GM18868 (cell line): ENCODE results near the gene ARFRP1.

Experiments
- ATAC-seq: cut with Tn5 transposase; IDR thresholded peaks from one replicate; pipeline ENCODE4 v1.9.1; 2021; ENCODE audit warnings: mild to moderate bottlenecking, moderate library complexity; ENCODE audit not compliant: unreplicated experiment

ARFRP1 gene

DNA sequence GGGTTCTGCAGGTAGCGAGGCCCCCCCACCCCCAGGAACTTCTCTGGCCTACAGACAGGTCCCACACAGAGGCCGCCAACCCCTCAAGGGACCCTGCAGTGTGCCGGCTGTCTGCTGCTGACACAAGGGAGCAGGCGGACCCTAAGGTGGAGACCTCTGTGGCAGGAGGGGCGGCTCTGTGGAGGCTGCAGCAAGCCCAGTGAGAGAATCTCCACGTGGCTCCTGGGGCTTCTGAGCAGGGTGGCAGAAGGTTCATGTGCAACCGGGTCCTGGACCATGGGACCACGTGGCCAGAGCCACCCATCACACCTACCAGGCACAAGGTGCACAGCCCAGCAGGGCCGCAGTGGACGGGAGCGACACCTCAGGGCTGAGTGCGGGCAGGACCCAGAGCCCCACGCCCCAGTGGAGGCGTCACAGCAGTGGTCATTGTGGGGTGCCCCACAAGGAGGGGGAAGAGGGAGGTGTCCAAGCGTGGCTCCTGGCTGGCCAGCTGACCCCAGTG is 4.3 kb downstream of the ARFRP1 start:
- ATAC-seq = no peak

DNA sequence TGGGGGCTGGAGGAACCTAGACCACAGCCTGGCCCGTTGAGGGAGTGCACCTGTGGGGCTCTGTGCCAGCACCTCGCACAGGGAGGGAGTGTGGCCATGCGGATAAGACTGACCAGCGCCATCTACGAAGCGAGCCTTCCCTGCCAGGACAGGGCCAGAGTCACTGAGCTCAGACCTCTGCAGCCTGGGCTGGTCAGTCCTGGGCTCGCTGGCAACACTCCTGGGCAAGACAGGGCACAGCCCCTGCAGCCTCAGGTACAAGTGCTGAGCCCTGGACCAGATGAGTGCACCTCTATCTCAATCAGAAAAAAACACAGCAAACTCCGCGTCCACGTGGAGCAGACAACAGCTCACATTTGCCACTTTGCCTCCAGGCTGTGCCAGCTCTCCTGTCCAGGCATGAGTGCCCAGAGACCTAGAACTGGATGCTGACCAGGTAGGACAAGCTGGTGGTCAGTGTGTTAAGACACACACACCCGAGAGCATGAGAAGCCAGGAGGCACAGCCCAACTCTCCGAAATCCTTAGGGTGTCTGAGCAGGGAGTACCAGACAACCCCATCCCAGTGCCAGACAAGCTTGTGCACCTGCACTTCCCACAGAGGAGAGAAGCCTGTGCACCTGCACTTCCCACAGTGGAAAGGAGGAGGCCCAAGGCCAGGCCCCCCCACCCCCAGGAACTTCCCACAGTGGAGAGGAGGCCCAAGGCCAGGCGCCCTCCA is 4.9 kb downstream of the ARFRP1 start:
- ATAC-seq = no peak

DNA sequence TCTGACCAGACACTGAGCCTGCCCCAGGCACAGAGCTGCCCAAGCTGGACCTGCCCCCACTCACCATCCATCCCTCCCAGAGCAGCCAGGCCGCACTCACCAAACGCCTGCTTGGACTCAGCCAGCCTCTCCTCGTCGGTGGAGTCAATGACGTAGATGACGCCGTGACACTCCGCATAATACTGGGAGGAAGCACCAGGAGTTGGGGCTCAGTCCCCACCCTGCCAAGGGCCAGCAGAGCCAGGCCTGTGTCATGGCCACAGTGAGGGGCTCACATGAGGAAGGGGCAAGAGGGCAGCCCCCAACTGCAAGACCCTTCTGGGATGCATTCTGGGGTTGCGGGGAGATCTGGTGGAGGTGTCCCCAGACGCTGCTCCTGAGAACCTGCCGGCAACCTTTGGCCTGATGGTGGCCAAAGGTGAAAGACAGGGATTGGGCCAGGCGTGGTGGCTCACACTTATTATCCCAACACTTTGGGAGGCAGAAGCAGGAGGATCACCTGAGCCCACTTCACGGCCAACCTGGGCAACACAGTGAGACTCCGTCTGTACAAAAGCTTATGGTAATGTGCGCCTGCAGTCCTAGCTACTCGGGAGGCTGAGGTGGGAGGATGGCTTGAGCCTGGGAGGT is 5.6 kb downstream of the ARFRP1 start:
- no peak for ATAC-seq

DNA sequence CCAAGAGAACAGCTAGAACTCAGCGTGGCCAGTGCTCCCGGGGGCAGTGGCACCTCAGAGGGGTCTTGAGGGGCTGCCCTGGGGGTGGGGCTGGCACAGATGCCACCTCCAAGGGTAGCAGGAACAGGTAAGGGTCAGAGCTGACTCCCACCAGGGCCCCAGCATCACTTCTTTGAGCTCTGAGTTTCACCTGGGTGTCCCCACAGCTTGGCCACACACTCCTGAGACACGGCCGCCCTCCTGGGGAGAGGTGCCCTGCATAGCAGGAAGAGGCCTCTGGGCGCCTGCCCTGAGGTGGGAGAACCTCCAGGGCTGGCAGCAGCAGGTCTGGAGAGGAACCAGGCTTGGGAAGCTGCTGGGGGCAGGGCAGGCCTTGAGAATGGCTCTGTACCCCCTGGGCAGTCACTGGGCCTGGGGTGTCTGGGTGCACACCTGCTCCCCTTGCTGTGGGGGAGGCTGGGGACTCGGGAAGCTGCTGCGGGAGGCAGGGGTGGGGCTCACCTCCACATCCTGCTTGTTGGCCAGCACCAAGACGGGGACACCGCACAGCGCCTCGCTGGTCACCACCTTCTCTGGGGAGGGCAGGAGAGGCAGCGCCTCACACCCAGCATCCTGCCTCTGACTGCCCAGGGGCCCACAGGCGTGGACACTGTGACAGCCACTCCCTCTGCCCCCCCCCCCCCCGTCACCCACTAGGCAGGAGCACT is 6.3 kb downstream of the ARFRP1 start:
- ATAC-seq = no peak

DNA sequence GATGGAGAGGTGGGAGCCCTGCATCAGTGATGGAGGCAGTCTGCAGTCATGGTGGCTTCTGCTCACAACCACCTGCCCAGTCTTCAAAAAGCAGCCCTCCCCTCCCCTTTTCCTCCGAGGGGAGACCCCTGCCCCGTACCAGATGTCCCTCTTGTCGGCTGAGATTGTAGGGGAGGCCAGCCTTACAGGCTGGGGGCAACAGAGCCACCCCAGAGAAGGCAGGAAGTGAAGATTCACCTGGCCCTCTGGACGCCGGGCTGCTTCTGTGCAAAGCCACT is 6.8 kb downstream of the ARFRP1 start:
- ATAC-seq = no peak

DNA sequence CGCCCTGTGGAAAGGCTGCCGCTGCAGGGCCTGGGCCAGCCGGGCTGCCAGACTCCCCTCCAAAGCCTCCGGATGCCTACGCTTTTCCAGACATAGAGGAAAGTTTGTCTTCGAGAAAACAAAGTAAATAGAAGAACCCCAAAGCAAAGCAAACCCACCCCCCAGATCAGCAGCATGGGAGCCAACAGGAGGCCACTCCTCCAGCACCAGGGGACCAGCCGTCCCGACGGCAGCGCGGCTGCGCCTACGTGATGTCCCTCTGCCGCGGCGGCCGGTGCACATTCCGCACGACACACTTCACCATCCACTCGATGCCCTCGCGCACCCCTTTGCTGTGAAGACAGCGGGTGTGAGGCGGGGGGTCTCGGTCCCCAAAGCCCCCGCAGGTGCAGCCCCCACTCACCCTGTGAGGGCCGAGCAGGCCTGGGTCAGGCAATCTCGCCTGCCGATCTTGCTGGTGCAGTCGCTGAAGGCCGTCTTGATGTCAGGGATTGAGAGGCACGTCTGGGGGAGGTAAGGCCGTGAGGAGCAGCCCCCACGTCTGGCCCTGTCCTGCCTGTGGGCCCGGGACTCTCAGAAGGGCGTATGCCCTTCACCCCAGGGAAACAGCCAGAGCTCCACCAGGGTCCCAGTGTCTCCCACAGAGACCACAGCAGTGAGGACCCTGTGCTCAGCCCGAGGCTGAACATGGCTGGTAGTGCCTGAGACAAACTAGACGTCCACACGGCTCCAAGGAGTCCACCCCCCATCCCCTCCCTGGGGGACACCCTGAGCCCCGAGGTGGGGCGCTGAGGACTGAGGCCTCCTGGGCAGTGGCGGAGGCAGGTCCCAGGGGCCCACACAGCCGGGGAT is 7.4 kb downstream of the ARFRP1 start:
- no peak for ATAC-seq

DNA sequence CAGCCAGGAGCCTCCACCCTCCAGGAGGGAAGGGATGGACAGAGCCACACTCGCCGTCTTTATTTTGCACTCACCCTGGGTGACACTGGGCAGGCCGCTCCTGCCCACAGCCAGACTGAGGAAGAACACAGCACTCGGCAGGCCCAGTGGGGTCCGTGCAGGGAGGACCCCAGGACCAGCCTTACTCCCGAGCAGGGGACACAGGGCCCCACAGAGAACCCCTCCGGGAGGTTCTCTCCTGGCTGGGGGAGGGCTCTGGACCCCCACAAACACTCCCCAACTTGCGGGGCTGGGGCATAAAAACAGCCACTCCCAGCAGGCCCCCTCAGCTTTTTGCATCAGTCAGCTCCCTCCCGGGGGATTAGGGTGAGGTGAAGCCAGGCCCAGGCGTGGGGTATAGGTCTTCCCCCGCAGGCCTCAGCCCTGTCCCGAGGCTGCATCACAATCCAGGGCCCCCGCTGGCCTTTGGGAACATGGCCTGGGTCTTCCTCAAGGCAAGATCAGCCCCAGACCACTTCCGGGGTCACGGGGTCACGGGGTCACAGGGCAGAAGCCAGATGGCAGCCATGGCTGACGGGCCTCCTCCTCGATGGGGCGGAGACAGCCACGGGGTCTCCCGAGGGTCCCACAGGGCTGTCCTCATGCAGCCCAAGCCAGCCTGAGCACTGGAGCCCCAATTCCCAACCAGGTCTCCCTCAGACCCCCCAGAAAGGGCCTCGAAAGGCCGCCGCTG is 8.1 kb downstream of the ARFRP1 start:
- ATAC-seq = no peak

DNA sequence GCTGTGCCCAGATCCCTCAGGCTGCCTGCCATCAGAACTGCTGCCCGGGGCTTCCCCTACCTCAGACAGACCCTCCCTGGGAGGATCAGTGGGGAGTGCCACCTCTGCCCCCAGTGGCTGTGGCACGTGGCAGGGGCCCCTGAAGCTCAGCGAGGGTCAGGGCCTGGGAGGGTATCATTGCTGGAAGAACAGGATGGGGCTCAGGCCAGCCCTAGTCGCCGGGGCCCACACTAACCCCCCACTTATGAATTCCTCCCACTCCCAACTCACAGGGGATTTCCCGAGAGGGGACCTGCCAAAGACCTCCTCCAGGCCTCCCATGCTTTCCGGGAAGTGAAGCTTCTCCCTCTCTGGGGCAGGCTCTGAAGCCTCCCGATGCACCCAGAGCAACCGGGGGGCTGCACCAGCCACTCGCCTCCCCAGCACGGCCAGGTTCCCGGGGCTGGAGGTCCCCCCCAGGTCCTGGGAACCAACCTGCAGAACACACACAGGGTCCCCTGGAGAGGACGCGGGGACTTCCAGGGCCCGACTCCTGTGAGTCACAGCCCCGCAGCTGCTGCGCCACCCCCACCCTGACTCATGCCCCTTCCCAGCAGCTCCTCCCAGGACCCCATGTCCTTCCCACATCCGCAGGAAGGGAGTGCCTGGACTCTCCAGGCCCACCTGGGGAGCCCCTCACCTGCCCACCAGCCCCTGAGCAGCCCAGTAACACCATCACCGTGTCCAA is 8.9 kb downstream of the ARFRP1 start:
- ATAC-seq = no peak

- no peak for ATAC-seq
Observed at GRCh38 chr20:63697868-63698545, 9.8 kb downstream of the ARFRP1 start.

GRCh38 chr20:63697357-63697867 is 10.4 kb downstream of the ARFRP1 start:
- ATAC-seq = no peak

GRCh38 chr20:63696628-63697356 is 11.0 kb downstream of the ARFRP1 start, which contains the start of gene TNFRSF6B:
Gene TNFRSF6B (plus strand): TSS chr20:63696652. CDS start chr20:63696768, 116 bp downstream.
- ATAC-seq = no peak

DNA sequence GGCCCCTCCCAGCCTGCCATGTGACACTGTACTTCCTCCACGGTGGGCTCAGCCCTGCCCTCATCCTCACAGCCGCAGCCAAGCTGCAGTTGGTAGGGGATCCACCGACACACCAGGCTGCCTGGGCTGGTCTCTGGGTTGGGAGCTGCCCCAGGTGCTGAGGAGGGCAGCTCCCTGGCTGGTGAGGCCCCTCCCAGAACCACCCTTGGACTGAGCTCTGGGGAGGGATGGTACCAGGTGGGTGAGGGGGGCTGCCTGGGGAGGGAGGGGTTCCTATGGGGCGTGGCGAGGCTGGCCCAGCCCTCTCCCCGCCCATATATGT is 11.5 kb downstream of the ARFRP1 start:
- ATAC-seq = no peak

- ATAC-seq = no peak
Observed at GRCh38 chr20:63695424-63696305, 12.1 kb downstream of the ARFRP1 start.

DNA sequence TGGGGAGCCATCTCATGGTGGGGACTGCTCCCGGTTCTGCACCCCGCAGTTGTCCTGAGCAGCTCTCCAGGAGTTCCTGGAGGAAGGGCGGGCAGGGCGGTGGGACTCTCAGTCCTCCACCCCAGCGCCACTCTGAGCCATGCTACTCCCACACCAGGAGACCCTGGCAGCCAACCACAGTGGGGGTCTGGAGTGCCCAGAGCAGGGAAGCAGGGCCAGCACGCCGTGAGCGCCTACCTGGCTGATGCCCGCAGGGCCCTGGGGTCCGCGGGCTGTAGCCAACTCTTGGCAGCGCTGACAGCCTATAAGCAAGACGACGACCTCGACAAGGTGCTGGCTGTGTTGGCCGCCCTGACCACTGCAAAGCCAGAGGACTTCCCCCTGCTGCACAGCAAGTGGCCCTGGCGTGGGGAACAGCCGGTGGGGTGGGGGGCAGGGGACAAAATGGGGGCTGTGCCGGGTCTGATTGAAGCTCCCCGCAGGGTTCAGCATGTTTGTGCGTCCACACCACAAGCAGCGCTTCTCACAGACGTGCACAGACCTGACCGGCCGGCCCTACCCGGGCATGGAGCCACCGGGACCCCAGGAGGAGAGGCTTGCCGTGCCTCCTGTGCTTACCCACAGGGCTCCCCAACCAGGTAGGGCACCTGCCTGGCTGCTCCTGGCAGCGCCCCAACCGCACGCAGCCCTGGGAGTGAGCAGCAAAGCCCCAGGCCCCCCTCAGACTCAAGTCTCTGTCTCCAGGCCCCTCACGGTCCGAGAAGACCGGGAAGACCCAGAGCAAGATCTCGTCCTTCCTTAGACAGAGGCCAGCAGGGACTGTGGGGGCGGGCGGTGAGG is 13.0 kb downstream of the ARFRP1 start:
- ATAC-seq = no peak

- no peak for ATAC-seq
Observed at GRCh38 chr20:63693733-63694583, 13.8 kb downstream of the ARFRP1 start.
